ENCODE measurements around the gene PDE1C.
A peak's percentile ranks its signal among the peaks of the same experiment; 100 is the strongest.
"Not testable (repeated sequence)": the region's sequence is repeated elsewhere in the genome, so short reads cannot be mapped to it uniquely, and the experiment has no call there.

PDE1C gene

DNA sequence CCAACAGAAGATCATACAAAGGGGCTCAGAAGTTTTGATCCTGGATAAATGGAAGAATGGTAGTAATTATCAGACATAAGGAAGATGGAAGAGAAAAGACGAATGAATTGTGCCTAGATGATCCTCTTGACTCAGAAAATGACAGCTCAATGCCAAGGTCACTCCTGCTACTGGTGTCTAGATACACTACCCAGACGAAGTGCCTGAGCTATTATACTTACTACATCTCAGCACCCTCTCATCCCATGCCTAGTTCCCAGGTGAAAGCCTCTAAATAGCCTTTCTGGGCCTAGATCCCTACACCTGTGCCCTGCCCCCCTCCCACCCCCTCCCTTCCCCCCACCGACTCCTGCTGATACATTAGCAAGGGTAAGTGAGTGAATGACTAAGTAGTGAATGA is 25.5 kb downstream of the PDE1C start:
- FAIRE-seq (no peak), DNase-seq (ENCODE audit: low spot score) (no peak)

- DNase-seq (ENCODE audit: low spot score) (no peak), FAIRE-seq (no peak)
These were observed 26.5 kb downstream of the PDE1C start for GRCh38 chr7:32043688-32044087.

DNA sequence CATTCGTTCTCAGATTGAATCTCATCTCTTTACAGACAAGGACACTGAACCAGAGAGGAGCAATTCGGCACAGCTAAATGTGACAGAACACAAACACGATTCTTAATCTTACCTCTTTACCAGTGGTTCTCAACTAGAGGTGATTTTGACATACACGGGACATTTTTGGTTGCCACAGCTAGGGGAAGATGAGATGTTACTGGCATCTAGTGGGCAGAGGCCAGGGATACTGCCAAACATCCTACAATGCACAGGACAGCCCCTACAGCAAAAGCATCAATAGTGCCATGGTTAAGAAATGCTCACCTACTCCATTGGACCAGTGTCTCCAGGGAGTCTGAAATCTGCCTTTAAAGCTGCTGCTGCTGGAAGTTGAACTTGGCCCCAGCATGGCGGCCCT is 27.3 kb downstream of the PDE1C start:
- DNase-seq (ENCODE audit: low spot score) (no peak), FAIRE-seq (no peak)

- DNase-seq (ENCODE audit: low spot score): no peak
- FAIRE-seq: no peak
These were observed 31.0 kb downstream of the PDE1C start for GRCh38 chr7:32039000-32039756.

GRCh38 chr7:32037650-32038198 is 32.5 kb downstream of the PDE1C start:
- DNase-seq (ENCODE audit: low spot score) (no peak), FAIRE-seq (no peak)

DNA sequence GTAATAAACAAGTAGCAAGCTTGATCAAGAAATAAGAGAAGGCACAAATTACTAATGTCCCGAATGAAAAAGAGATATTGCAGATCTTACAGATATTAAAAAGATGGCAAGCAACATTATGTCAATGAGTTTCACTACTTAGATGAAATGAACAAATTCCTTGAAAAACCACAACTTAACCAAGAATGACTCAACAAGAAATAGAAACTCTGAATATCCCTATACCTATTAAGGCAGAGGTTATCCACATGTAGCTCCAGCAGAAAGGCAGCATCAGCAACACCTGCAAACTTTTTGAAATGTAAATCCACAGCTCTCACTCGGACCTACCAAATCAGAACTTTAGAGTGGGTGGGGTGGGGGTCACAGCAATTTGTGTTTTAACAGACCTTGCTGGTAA is 33.6 kb downstream of the PDE1C start:
- no peak for FAIRE-seq
- DNase-seq (ENCODE audit: low spot score): peak; percentile 29

DNA sequence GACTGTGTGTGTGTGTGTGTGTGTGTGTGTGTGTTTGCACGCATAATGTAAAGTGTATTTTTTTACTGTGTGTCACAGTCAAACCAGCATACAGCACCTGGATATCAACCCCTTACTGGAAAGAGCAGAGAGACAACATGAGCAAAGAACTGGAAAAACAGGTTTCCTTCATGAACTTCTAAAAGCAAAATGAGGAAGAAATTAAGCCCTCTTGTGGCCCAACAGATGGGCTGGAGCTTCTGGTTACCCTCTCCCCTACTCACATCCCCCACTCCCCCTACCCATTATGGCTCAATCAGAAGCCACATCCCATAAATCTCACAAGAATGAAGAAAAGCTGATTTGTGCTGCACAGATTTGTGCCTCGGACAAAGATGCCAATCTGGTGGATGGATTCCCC is 36.2 kb downstream of the PDE1C start:
- no peak for DNase-seq (ENCODE audit: low spot score)
- FAIRE-seq: no peak

DNA sequence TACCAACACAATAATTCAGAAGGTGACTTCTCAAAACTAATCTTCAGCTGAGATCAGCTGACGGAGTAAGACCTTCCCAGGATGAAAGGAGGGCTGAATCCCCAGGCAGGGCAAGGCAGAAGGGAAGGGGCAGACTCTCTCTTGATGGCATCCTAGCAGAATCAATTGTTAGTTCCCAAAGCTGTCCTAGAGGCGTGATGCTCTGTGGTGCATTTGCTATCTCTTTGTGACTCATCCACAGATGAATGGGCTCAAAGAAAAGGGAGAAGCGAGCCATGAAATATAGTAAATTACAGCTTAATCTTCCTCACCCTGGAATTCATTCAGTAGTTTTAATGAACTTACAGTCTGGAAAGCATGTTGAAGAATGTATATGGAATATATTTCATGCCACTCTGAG is 37.2 kb downstream of the PDE1C start:
- FAIRE-seq (no peak), DNase-seq (ENCODE audit: low spot score) (no peak)

- DNase-seq (ENCODE audit: low spot score): no peak
- FAIRE-seq: peak; percentile 37
These were observed 38.0 kb downstream of the PDE1C start for GRCh38 chr7:32032211-32032610.

DNA sequence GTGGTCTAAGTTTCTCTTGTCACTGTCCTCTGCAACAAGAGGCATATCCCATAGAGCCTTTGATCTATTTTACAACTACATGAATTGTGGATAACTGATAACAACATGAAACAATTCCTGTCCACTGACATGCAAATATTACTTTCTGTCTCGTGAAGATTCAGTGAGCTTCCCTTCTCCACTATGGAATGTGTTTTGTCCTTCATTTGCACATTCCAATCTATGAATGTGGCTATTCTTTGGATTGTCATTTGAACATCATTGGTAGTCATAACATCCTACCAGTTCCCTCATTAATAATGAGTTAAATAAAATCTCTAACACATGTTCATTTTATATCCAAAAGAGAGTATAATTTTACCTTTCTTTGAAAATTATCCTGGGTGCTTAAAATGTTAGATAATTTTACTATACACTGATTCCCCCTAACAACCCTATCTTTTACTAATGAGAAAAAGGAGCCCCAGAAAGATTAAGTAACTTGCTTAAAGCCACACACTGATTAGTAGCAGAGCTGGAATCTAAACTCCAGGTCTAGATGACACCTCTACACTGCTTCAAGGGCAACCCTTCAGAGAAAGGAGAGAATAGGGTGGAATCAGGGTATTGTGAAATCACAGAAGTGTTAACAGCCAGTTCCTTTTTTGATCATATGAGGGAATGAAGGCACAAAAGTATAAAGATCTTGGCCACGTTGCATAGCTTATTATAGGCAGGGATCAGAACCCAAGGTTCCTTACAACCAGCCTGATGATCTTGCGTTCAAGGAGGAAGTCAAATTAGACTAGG is 39.1 kb downstream of the PDE1C start:
- FAIRE-seq: no peak
- DNase-seq (ENCODE audit: low spot score): no peak

GRCh38 chr7:32026083-32026425 is 44.2 kb downstream of the PDE1C start:
- no peak for DNase-seq (ENCODE audit: low spot score)
- no peak for FAIRE-seq

- DNase-seq (ENCODE audit: low spot score) (no peak), FAIRE-seq (peak; percentile 67)
These were observed 44.7 kb downstream of the PDE1C start for GRCh38 chr7:32025381-32026082.

GRCh38 chr7:32023376-32023775 is 46.8 kb downstream of the PDE1C start:
- no peak for FAIRE-seq
- DNase-seq (ENCODE audit: low spot score): no peak

DNA sequence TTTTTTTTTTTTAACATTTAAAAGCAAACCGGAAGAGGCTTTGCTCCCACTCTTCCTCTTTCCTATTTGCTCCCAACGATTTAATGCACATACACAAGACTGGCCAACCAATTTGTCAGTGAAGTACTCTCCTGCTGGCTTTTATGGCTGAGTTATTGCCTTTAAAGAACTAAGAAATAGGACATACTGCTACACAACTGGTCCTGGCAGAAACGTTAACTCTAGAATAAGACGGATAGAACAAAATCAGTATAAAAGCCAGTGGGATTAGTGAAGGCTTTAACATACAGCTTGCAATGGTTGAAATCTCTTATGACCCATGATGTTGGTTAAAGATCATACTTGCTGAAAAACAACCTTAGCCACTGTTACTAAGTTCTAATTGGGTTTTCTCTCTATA is 47.2 kb downstream of the PDE1C start:
- DNase-seq (ENCODE audit: low spot score) (no peak), FAIRE-seq (no peak)

DNA sequence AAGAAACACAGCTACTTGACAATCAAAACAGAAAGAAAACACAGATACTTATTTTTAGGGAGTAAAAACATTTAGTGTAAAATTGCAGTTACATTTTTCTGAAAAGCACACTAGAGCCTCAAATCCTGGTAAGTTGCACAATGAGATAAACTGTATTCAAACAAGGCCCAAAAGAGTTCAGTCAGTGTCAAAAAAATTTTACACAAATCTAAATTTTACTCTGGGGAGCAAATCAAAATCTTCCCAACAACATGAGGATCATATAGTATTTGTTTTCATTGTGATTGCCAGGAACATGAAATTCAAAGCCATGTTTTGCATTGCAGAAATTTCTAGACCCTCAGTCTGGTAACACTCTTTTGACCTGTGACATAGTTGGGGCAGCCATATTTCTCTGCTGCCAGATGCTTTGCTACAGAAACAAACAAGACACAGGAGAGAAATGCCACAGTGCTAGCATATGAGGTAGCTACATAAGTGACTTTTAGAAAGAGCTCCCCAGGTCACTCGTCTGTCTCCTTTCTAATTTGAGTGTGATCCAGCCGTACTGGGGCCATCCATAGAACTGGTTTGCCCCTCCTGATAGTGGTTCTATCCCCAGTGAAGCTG is 49.6 kb downstream of the PDE1C start:
- FAIRE-seq: no peak
- DNase-seq (ENCODE audit: low spot score): no peak

GRCh38 chr7:32018845-32019578 is 51.2 kb downstream of the PDE1C start:
- FAIRE-seq (peak; percentile 68), DNase-seq (ENCODE audit: low spot score) (no peak)

DNA sequence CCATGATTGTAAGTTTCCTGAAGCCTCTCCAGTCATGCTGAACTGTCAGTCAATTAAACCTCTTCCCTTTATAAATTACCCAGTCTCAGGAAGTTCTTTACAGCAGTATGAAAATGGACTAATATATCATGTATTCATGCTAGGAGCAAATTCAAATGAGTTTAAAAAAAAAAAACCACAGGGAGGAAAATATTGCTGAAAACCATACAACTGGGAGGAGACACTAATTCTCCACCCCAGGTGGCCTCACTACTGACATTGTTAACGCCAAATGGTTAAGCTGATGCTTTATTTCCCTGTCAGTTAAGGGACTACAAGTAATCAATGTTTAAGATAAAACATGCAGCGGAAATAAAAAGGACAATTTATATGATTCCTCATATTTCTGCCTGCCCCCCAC is 55.1 kb downstream of the PDE1C start:
- FAIRE-seq: no peak
- no peak for DNase-seq (ENCODE audit: low spot score)

DNA sequence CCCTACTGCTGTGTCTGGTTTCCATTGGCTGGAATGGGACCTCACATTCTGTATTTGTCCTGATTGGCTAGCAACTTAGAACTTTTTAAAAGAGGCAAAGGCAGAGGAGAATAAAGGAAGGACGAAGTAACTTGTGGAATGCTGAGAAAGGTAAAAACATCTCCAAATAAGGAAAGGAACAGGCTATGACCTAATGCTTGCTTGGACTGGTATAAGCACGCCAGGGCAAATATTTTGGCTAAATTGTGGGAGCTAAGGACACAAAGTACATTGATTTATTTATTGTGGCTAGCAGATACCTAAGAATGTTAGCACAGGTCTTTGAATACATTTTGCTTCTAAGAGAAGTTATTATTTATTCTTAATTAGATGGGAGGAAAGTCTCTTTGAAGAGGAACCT is 56.7 kb downstream of the PDE1C start:
- FAIRE-seq; DNase-seq (ENCODE audit: low spot score): not testable (repeated sequence)

DNA sequence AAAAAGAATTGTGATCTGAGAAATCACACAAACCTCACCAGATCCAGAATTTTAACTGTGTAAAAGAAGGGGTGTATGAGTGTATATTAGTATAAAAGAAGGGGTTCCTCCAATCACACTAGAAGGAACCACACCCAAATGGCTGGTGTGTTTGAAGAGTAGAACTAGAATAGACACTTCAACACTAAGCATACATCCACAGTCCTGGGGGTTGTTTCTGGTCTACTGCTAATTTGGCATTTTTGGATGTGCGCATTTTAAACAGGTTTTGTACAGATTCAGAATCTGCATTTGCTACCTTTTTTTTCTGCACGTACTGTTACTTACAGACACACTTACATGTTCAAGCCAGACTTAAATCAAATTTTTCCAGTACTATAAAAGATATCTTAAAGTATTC is 64.6 kb downstream of the PDE1C start:
- FAIRE-seq: no peak

DNA sequence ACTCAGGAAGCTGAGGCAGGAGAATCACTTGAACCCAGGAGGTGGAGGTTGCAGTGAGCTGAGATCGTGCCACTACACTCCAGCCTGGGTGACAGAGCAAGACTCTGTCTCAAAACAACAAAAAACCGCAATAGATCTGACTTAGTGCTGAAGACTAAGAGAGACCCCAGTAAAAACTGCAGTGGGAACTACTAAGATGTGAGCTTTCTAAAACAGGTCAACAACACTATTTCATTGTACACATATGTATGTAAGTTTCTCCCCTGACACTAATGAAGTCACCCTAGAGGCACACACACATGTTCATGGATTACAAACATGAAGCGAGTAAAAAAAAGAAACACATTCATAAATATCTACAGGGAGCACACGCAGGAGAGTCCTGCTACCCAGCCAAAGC is 68.3 kb downstream of the PDE1C start:
- FAIRE-seq (no peak), DNase-seq (ENCODE audit: low spot score) (no peak)

More for the DNA sequence above, 64.6 kb downstream of the PDE1C start:
- no peak for DNase-seq (ENCODE audit: low spot score)

DNA sequence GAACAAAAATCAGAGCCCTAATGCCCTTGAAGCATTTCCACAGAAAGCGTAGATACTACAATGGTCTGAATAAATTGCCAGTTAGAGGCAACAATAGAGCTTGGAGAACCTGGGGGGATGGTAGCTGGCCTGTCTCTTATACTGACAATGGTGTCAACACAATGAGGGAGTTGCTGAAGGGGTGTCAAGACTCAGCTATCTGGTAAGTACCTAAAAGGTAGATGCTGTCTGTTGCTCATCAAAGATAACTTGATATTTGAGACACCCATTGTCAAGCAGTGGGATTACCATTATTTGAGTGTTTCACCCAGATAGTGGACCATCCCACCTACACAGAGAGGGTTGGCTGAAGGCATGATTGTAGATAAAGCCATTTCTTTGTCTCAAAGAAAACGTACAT is 72.8 kb downstream of the PDE1C start:
- DNase-seq (ENCODE audit: low spot score): no peak
- no peak for FAIRE-seq
